Fibroblast of lung (primary cell): Measurements from ENCODE around the gene UVRAG. TPM values are rescaled to one million over a fixed set of nuclear protein-coding genes. Genes with fewer than 3 reads are reported as not detected.

Experiments used
- DNase-seq, 2 donors: peaks; one replicate each; pipeline versions ENCODE4 v3.0.0 to v3.0.0-alpha.2; 2010; ENCODE audit warnings: low read depth in 2 of 2
- H2AFZ ChIP-seq: 2 replicates; pipeline ENCODE4 v1.5.1; 2012; ENCODE audit warnings: low read length, control low read depth, inconsistent platforms
- H3K27ac ChIP-seq: 2 replicates; pipeline ENCODE4 v1.5.1; 2011; ENCODE audit warnings: low read length, control low read depth; ENCODE audit not compliant: insufficient read depth
- H3K27me3 ChIP-seq: 2 replicates; pipeline ENCODE4 v1.5.1; 2011; ENCODE audit warnings: mild to moderate bottlenecking, low read length; ENCODE audit not compliant: control insufficient read depth, insufficient read depth
- H3K36me3 ChIP-seq: 2 replicates; pipeline ENCODE4 v1.5.1; 2011; ENCODE audit warnings: low read length; ENCODE audit not compliant: control insufficient read depth, insufficient read depth
- H3K4me1 ChIP-seq: 2 replicates; pipeline ENCODE4 v1.5.1; 2011; ENCODE audit warnings: low read length; ENCODE audit not compliant: control insufficient read depth, insufficient read depth; ENCODE audit errors: extremely low read depth
- H3K4me2 ChIP-seq: 2 replicates; pipeline ENCODE4 v1.5.1; 2011; ENCODE audit warnings: low read length, control low read depth; ENCODE audit not compliant: insufficient read depth; ENCODE audit errors: extremely low read depth
- H3K4me3 ChIP-seq, 4 experiments: fragments of 200-600 bp in 1 of 4; sonication (generic) in 1 of 4; replicated peaks in 1 of 4; 2 replicates each; pipeline ENCODE4 v1.5.1; 2011 to 2016; ENCODE audit warnings: low read length in 4 of 4, low read depth in 3 of 4, mild to moderate bottlenecking in 3 of 4, control low read depth in 2 of 4, inconsistent platforms in 1 of 4, mixed read lengths in 1 of 4; ENCODE audit not compliant: insufficient read depth in 1 of 4; ENCODE audit errors: control extremely low read depth in 1 of 4
- H3K79me2 ChIP-seq: 2 replicates; pipeline ENCODE4 v1.5.1; 2012; ENCODE audit warnings: mild to moderate bottlenecking, low read length, inconsistent platforms; ENCODE audit not compliant: control insufficient read depth, insufficient read depth
- H3K9ac ChIP-seq: 2 replicates; pipeline ENCODE4 v1.5.1; 2011; ENCODE audit warnings: mild to moderate bottlenecking, low read length, control low read depth; ENCODE audit not compliant: insufficient read depth
- H3K9me3 ChIP-seq: 2 replicates; pipeline ENCODE4 v1.5.1; 2012; ENCODE audit warnings: low read depth, low read length; ENCODE audit not compliant: control insufficient read depth, insufficient read depth
- H4K20me1 ChIP-seq: 2 replicates; pipeline ENCODE4 v1.5.1; 2011; ENCODE audit warnings: low read length; ENCODE audit not compliant: control insufficient read depth, insufficient read depth; ENCODE audit errors: extremely low read depth
- EZH2 ChIP-seq: IDR thresholded peaks from 2 replicates; pipeline ENCODE4 v1.5.1; 2012; ENCODE audit warnings: low read length, control low read depth, mild to moderate bottlenecking; ENCODE audit errors: missing control alignments
- polyA plus RNA-seq, 2 donors: library from polyadenylated mRNA; depleted of rRNA in 1 of 2; stranded (reverse) in 1 of 2; unstranded in 1 of 2; fragments of >200 nt; gene quantifications; 2 replicates each; pipeline ENCODE4 v1.2.1, GENCODE V29; 2011 to 2012; ENCODE audit warnings: missing spikeins in 1 of 2
- total RNA-seq: library from RNA; depleted of rRNA; stranded (reverse); fragments of >200 nt; gene quantifications from 2 replicates; pipeline ENCODE4 v1.2.1, GENCODE V29; 2014
- TF ChIP-seq, protein P1 (sequence below), 2 donors: IDR thresholded peaks in 1 of 2; conservative IDR thresholded peaks in 1 of 2; 1 replicate in 1 of 2; 2 replicates in 1 of 2; pipeline ENCODE4 v1.5.1; 2011 to 2012; ENCODE audit warnings: low read length in 2 of 2, control low read depth in 1 of 2, inconsistent platforms in 1 of 2, low read depth in 1 of 2, mild to moderate bottlenecking in 1 of 2

Gene UVRAG
- total and polyA plus RNA-seq, 2 donors (not counting 1 experiment from before 2014, with no cell fraction given), result 15.8 to 22.1 TPM

DNA sequence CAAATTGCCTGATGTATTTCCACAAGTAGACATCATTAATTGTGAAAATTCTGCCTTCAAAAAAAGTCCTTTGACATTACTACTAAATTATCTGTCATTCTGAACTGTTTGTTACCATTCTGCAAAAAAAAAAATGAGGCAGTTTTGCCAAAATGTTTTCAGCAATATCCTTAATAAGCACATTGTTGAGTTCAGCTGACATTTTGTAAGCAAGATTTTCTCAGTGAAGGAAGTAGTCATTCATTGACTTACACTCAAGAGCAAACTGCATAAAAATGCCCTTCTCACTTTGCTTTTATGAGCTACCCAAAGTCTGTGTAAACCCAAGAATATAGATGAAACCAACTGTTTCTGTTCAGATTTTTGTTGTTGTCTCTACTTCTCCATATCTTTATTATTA, 125.9 kb downstream of the UVRAG start:
- no peaks in the 10 kb centered on the region for H3K36me3 ChIP-seq
- no peaks in the 10 kb centered on the region for H3K79me2 ChIP-seq
- H2AFZ ChIP-seq, result no peak overlapping the region
- no peak overlapping the region for H3K4me2 ChIP-seq
- no peaks in the 10 kb centered on the region for H3K9me3 ChIP-seq
- no peaks in the 10 kb centered on the region for H4K20me1 ChIP-seq
- peaks cover 6% of the 10 kb centered on the region for H3K4me1 ChIP-seq
- H3K27me3 ChIP-seq, result no peaks in the 10 kb centered on the region
- no peak overlapping the region for H3K9ac ChIP-seq
- no peak overlapping the region for H3K4me3 ChIP-seq
- no peak overlapping the region for H3K27ac ChIP-seq
- TF ChIP-seq, protein P1, sequence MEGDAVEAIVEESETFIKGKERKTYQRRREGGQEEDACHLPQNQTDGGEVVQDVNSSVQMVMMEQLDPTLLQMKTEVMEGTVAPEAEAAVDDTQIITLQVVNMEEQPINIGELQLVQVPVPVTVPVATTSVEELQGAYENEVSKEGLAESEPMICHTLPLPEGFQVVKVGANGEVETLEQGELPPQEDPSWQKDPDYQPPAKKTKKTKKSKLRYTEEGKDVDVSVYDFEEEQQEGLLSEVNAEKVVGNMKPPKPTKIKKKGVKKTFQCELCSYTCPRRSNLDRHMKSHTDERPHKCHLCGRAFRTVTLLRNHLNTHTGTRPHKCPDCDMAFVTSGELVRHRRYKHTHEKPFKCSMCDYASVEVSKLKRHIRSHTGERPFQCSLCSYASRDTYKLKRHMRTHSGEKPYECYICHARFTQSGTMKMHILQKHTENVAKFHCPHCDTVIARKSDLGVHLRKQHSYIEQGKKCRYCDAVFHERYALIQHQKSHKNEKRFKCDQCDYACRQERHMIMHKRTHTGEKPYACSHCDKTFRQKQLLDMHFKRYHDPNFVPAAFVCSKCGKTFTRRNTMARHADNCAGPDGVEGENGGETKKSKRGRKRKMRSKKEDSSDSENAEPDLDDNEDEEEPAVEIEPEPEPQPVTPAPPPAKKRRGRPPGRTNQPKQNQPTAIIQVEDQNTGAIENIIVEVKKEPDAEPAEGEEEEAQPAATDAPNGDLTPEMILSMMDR (conservative IDR thresholded peaks at IDR 0.05 in 1 of 2, IDR thresholded peaks at IDR 0.05 in 1 of 2; ENCODE audit: low read depth in 1 of 2, low read length in 2 of 2), result no peak
- DNase-seq, result no peak

DNA sequence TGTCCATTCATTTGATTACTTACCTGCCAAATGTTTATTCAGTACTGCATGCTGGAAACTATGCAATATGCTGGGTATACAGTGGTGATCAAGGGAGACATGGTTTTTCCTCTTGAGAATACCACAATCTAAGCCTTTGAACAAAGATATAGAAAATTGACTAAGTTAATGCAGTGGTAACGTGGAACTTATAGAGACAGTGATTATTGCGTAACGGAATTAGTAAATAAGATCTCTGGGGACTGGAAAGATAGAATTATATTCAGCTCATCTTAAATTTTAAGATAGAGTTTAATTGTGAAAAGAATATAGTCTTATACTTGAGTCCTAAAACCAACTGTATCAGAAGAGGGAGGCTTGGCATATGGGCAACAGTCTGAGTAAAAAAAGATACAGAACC, 129.5 kb downstream of the UVRAG start:
- Histone ChIP-seq H3K36me3 (no peaks in the 10 kb centered on the region), H3K4me3 (no peak overlapping the region), H3K27ac (no peak overlapping the region), H2AFZ (no peak overlapping the region), H3K9ac (no peak overlapping the region), H4K20me1 (no peaks in the 10 kb centered on the region), H3K4me1 (peaks cover 7% of the 10 kb centered on the region), H3K4me2 (no peak overlapping the region), H3K27me3 (no peaks in the 10 kb centered on the region), H3K9me3 (no peaks in the 10 kb centered on the region), H3K79me2 (no peaks in the 10 kb centered on the region)
- no peak for TF ChIP-seq EZH2
- TF ChIP-seq, protein P1 (conservative IDR thresholded peaks at IDR 0.05 in 1 of 2, IDR thresholded peaks at IDR 0.05 in 1 of 2; ENCODE audit: low read depth in 1 of 2, low read length in 2 of 2), result no peak
- DNase-seq, result no peak

DNA sequence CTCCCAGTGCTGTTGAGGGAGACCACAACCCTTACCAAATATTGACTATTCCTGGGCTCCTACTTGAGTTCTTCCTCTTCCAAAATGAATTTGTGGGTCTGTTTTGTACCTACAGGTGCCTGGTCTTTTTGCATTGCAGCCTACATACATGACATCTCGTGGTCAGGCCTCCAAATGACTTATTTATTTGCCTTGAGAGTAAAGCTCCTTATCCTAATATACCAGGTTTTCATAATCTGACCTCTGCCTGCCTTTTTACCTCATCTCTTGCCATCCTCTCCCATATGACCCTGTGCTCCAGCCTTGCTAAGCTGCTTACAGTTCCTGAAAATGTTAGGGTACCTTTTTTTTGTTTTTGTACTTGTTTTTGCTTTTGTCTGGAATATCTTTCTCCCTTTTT, 130.4 kb downstream of the UVRAG start:
- H3K27me3 ChIP-seq, result no peaks in the 10 kb centered on the region
- H3K9ac ChIP-seq, result no peak overlapping the region
- no peak overlapping the region for H2AFZ ChIP-seq
- no peak for TF ChIP-seq EZH2
- TF ChIP-seq, protein P1 (conservative IDR thresholded peaks at IDR 0.05 in 1 of 2, IDR thresholded peaks at IDR 0.05 in 1 of 2; ENCODE audit: low read depth in 1 of 2, low read length in 2 of 2), result no peak
- H3K79me2 ChIP-seq, result no peaks in the 10 kb centered on the region
- no peaks in the 10 kb centered on the region for H4K20me1 ChIP-seq
- H3K36me3 ChIP-seq, result no peaks in the 10 kb centered on the region
- H3K4me2 ChIP-seq, result no peak overlapping the region
- H3K27ac ChIP-seq, result no peak overlapping the region
- no peak overlapping the region for H3K4me3 ChIP-seq
- DNase-seq, result no peak
- peaks cover 7% of the 10 kb centered on the region for H3K4me1 ChIP-seq
- no peaks in the 10 kb centered on the region for H3K9me3 ChIP-seq
